HG03571 (cell line): ENCODE results near the gene SMARCA4.
"Not testable (repeated sequence)": the region's sequence is repeated elsewhere in the genome, so short reads cannot be mapped to it uniquely, and the experiment has no call there.

Source experiments
- ATAC-seq: cut with Tn5 transposase; IDR thresholded peaks from one replicate; pipeline ENCODE4 v1.9.1; 2021; ENCODE audit not compliant: unreplicated experiment

Gene SMARCA4

GRCh38 chr19:11059511-11060358 lies 98.9 kb downstream of the SMARCA4 start:
- ATAC-seq: no peak

GRCh38 chr19:11061952-11062351 lies 101.1 kb downstream of the SMARCA4 start:
- no peak for ATAC-seq

GRCh38 chr19:11063434-11063833 lies 102.6 kb downstream of the SMARCA4 start:
- no peak for ATAC-seq

- no peak for ATAC-seq
These were observed 104.0 kb downstream of the SMARCA4 start for GRCh38 chr19:11064831-11065303.

- ATAC-seq: no peak
These were observed 105.5 kb downstream of the SMARCA4 start for GRCh38 chr19:11066326-11066725.

- ATAC-seq: no peak
These were observed 106.7 kb downstream of the SMARCA4 start for GRCh38 chr19:11067356-11068113.

- ATAC-seq: no peak
These were observed 108.7 kb downstream of the SMARCA4 start for GRCh38 chr19:11069561-11069960.

- ATAC-seq: no peak
These were observed 109.3 kb downstream of the SMARCA4 start for GRCh38 chr19:11070123-11070522.

GRCh38 chr19:11073568-11073967 lies 112.7 kb downstream of the SMARCA4 start:
- no peak for ATAC-seq

- ATAC-seq: not testable (repeated sequence)
These were observed 116.0 kb downstream of the SMARCA4 start for GRCh38 chr19:11076792-11077191.

GRCh38 chr19:11078893-11079292 lies 118.1 kb downstream of the SMARCA4 start:
- ATAC-seq: no peak

- no peak for ATAC-seq
These were observed 119.2 kb downstream of the SMARCA4 start for GRCh38 chr19:11079999-11080398.

- ATAC-seq: no peak
These were observed 127.2 kb downstream of the SMARCA4 start for GRCh38 chr19:11087870-11088505.

- ATAC-seq: no peak
These were observed 127.8 kb downstream of the SMARCA4 start for GRCh38 chr19:11088506-11089253.

GRCh38 chr19:11089254-11090013 lies 128.6 kb downstream of the SMARCA4 start, which contains the start of gene LDLR:
Gene LDLR (plus strand): TSS chr19:11089463. CDS start chr19:11089549, 86 bp downstream.
- no peak for ATAC-seq

GRCh38 chr19:11090014-11090263 lies 129.1 kb downstream of the SMARCA4 start:
- not testable (repeated sequence) for ATAC-seq

- ATAC-seq: peak; percentile 65
These were observed 129.6 kb downstream of the SMARCA4 start for GRCh38 chr19:11090264-11090996.

GRCh38 chr19:11090997-11091702 lies 130.3 kb downstream of the SMARCA4 start:
- no peak for ATAC-seq

GRCh38 chr19:11091703-11092153 lies 130.9 kb downstream of the SMARCA4 start:
- no peak for ATAC-seq
